GM12872 (cell line): ENCODE data around the gene PLPP2.

Experiments
- TF ChIP-seq, protein P1 (sequence below): IDR thresholded peaks from 3 replicates; pipeline ENCODE4 v1.5.1; 2011; ENCODE audit warnings: low read depth, mild to moderate bottlenecking, low read length, moderate library complexity; ENCODE audit not compliant: insufficient read depth

Gene PLPP2

DNA sequence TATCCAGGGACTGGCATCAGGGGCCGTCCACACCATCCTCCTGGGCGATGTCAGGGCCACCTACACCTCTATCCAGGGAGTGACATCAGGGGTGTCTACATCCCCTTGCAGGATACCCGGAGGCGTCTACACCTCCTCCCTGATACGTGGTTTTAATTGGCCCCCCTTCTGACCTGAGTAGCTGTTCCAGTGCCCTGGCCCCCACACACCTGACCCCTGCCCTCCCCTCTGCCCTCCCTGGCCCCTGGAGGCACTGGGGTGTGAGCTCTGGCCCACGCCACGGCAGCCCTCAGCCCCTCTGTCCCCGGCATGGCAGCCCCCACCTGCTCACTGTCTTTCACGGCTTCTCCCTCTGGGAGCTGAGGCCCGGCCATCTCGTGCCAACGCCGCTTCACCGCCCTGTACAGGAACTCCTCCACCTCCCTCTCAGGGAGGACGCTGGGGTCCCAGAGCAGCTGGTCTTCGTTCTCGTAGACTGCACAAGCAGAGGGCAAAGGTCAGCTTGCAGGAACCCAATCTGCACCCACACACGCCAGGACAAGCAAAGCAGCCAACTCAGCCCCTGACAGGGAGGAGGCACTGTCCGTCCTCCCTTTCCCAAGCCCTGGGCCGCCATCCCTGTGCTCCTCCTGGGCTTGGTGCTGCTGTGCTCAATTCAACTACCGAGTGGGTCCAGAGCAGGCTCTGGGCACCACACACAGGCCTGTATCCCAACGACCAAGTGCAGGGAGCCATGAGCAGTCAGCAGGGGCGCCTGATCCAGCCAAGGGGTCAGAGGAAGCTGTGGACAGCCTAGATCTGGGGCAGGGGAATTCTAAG lies 22.2 kb upstream of the PLPP2 start:
- TF ChIP-seq, protein P1, sequence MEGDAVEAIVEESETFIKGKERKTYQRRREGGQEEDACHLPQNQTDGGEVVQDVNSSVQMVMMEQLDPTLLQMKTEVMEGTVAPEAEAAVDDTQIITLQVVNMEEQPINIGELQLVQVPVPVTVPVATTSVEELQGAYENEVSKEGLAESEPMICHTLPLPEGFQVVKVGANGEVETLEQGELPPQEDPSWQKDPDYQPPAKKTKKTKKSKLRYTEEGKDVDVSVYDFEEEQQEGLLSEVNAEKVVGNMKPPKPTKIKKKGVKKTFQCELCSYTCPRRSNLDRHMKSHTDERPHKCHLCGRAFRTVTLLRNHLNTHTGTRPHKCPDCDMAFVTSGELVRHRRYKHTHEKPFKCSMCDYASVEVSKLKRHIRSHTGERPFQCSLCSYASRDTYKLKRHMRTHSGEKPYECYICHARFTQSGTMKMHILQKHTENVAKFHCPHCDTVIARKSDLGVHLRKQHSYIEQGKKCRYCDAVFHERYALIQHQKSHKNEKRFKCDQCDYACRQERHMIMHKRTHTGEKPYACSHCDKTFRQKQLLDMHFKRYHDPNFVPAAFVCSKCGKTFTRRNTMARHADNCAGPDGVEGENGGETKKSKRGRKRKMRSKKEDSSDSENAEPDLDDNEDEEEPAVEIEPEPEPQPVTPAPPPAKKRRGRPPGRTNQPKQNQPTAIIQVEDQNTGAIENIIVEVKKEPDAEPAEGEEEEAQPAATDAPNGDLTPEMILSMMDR: no peak

DNA sequence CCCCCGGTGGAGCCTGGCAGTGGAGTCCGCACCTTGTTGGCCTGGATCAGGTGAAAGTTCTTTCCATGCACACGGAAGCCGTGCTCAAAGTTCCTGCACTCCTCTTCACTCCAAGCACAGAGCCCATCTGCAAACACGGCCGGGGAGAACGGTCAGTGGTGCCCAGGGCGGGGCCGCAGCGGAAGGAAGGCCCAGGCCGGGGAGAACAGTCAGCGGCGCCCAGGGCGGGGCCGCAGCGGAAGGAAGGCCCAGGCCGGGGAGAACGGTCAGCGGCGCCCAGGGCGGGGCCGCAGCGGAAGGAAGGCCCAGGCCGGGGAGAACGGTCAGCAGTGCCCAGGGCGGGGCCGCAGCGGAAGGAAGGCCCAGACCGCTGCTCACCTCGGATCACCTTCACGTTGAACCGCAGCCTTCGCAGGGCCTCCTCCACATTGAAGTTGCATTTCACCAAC lies 20.6 kb upstream of the PLPP2 start:
- TF ChIP-seq, protein P1: no peak

DNA sequence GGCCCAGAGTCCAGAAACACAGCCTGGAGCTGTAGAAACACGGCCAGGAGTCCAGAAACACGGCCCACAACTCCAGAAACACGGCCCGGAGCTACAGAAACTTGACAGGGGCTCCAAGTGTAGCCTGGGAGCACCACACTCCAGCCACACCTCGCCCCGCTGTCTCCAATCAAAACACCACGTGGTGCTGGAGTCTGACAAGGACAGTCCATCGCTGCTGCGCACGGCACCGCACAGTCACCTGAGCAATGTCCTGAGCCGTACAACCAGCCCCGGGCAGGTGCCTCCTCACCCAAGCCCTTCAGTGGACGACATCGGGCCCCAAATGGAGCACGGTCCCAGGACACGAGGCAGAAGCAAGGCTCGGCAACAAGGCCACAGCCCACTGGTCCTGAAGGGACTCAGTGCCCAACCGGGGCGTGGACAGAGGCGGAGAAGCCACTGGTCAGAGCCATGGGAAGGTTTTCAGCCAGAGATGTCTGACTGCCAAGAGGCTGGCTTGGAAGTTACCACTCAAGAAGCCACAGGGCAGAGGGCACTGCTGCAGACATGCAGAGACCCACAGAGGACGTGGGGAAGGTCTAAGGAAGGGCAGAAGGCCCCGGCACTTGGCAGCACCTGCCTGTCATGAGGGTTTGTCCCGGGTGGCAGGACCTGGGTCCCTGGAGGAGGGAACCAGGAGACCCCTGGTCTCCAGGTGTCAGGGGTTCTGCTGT lies 19.7 kb upstream of the PLPP2 start:
- TF ChIP-seq, protein P1: no peak

DNA sequence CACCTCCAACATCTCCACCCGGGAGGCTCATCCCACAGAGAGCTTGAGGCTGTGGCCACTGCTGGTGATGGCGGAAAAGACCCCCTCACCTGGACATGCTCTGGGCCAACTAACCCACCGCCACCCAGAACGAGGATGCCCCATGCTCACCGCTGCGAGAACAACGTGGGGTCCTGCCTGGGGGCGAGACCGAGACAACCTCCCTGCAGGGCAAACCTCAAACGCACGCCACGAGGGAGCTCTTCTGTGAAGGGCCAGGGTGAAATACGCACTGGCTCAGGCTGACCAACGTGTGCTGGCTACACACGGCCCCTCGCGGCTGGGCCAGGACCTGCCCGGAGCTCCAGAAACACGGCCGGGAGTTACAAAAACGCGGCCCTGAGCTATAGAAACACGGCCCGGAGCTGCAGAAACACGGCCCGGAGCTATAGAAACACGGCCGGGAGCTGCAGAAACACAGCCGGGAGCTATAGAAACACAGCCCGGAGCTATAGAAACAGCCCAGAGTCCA lies 19.0 kb upstream of the PLPP2 start:
- TF ChIP-seq, protein P1: no peak

DNA sequence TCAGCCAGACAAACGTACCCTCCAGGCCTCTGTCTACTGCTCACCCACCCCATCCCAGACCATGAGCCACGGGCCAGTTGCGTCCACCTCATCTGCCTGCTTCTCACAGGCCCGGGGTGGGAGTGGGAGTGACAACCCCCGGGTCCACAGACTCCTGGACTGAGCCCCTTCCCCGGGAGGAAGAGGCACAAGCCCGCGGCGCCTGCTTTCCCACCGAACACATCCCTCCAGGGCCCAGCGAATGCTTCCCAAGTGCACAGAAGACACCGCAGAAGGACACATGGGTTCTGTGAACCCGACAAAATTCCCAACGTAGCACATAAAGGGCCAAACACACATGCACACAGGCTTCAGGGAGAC lies 18.0 kb upstream of the PLPP2 start:
- TF ChIP-seq, protein P1: no peak

DNA sequence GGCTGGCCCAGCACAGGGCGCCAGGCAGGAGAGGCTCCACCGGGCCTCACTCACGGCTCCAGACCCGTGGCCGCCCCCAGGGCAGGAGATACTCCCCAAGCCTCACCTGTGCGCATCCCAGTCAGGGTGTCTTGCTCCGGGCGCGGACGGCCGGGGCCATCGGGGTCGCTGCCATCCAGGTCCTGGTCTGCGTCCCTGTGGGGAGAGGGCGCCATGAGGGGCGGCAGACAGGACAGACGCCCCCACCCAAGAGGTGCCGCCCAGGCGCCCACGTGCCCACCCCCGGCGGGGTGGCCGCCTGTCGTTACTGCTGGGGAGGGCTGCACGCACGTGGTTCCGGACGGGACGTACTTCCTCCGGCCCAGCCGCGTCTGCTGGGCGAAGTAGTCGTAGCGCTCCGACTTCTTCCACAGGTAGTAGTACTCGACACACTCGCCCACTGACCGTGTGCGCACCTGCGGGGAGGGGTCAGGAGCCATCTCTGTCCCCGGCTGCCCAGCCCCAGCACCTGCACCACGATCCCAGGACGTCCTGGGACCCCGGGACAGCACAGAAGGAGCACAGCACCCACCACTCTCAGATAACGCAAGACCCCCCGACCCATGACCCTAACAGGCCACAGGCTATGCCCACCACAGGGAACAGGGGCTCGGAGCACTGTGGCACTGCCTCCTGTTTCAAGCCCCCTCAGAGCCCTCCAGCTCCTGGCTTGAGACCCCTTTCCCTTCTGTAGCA lies 17.4 kb upstream of the PLPP2 start:
- TF ChIP-seq, protein P1: no peak
